T-helper 1 cell (primary cell): ENCODE results near the gene ZFP36L1.

Experiments used
- DNase-seq, 5 donors: peaks; one replicate each; pipeline ENCODE4 v3.0.0-alpha.2; 2012 to 2020

Gene ZFP36L1

DNA sequence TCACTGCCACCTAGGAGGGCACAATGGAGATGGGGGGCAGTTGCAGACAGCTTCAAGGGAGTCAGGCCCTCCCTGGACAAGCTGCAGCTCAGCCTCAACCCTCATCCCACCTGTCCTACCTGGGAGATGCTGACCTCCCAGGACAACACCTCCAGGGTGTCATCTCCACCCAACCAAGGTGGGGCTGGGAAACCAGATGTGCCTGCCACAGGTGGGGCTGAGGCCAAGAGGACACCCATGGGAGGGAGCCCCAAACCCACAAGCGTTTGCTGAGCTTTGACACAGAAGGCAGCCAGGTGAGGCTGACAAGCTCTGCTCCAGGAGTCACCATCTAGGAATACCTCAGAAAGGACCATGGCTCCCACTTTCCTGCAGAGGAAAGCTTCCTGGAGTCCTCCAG is 31.5 kb downstream of the ZFP36L1 start:
- DNase-seq, result no peak

GRCh38 chr14:68760761-68761160 is 32.1 kb downstream of the ZFP36L1 start:
- no peak for DNase-seq

GRCh38 chr14:68759937-68760336 is 32.9 kb downstream of the ZFP36L1 start:
- no peak for DNase-seq

DNA sequence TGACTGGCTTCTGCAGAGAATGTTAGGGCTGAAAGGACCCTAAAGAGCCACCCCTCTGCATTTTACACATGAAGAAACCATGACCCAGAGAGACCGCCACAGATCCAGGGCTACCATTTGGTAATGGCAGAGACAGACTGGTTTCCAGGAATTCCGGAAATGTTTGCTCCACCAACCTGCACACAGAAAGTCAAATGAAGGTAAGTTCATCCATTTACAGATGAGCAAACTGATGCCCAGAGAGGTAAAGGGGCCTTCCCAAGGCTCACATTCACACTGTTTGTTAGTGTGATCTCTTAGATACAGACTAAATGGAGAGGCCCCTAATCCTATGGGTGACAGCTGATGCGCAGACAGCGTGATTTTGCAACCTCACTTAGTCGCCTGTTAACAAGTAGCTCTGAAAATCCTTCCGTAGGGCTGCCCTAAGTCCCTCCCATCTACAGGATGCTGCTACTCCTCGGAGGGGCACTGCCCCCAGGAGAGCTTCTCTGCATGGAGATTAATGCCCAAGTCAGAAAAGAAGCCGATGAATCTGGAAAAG is 33.8 kb downstream of the ZFP36L1 start:
- no peak for DNase-seq

- no peak for DNase-seq
These were observed 34.6 kb downstream of the ZFP36L1 start for GRCh38 chr14:68758301-68758700.

- DNase-seq, result no peak
These were observed 35.2 kb downstream of the ZFP36L1 start for GRCh38 chr14:68757618-68758081.

- no peak for DNase-seq
These were observed 36.1 kb downstream of the ZFP36L1 start for GRCh38 chr14:68756734-68757133.

DNA sequence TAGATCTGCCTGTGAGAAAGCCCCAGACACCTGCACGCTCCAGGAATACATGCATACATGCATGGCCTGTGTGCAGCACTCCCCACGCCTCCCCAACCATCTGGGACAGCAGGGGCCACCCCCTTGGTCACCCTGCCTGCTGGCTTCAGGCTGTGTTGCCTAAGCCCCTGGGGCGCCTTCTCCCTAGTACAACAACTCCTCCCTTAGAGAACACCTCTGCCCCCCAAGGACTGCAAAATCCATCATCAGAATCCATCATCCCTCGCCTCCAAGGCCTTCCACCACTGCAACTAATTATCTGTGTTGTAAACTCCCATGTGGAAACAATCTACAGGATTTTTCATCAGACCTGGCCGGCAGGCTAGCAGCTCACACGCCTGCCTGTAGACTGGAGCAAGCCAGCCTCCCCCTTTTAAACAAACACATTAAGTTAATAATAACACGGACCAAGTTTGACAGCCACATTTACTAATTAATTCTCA is 36.8 kb downstream of the ZFP36L1 start:
- no peak for DNase-seq

- no peak for DNase-seq
These were observed 37.9 kb downstream of the ZFP36L1 start for GRCh38 chr14:68755016-68755353.

- DNase-seq, result no peak
These were observed 39.2 kb downstream of the ZFP36L1 start for GRCh38 chr14:68753690-68754089.

GRCh38 chr14:68752271-68753006 is 40.4 kb downstream of the ZFP36L1 start:
- no peak for DNase-seq

- DNase-seq, result no peak
These were observed 43.1 kb downstream of the ZFP36L1 start for GRCh38 chr14:68749487-68750475.

- DNase-seq, result no peak
These were observed 44.2 kb downstream of the ZFP36L1 start for GRCh38 chr14:68748691-68749090.

DNA sequence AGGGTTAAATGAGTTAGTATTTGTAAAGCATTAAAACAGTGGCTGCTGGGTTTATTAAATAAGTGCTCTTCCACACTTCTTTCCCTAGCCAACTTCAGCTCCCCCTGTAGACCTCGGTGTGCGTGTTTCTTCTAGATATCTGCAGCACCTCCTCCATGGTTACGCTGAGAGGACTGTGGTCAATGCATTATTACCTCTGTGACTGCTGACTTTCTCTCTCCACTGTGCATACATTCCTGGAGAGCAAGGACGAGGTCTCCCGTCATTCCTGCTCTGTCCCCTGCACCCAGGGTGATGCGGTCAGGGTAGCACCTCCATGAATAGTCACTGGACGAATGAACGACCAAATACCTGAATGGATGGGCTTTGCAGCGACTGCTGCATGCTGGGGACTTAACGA is 44.6 kb downstream of the ZFP36L1 start:
- no peak for DNase-seq

- DNase-seq, result no peak
These were observed 45.5 kb downstream of the ZFP36L1 start for GRCh38 chr14:68747393-68747792.

DNA sequence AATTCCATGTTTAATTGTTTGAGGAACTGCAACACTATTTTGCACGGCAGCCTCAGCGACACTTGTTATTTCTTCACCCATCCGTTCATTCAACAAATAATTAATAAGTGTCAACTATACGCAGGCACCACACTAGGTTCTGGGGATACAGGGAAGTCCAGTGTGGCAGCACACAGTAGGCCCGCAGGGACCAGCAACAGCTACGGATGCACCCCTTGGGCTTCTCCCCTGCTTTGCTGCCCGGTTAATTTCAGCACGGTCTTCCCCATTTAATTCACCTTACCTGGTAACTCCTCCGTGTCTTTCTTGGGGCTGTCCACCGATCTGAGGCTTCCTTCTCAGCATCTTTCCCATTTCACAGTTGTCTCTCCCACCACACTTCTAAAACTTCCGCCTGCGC is 48.3 kb downstream of the ZFP36L1 start:
- no peak for DNase-seq

GRCh38 chr14:68741839-68742470 is 50.9 kb downstream of the ZFP36L1 start:
- DNase-seq, result no peak

DNA sequence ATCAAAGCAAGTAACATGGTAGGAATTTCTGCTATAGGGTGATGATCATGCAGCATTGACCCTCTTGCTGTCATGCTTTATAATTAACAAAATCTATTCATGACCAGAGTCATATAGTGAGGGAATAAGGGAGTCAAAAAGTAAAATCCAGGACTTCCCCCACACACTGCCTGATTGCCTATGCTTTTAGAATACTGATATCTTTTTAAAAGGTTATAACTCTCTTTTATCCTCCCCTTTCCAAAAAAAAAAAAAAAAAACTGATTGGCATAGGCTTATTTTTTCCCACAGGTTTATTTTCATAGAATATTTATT is 51.4 kb downstream of the ZFP36L1 start:
- DNase-seq, result no peak

GRCh38 chr14:68740788-68741476 is 51.9 kb downstream of the ZFP36L1 start:
- DNase-seq, result no peak

GRCh38 chr14:68739701-68740100 is 53.2 kb downstream of the ZFP36L1 start:
- DNase-seq, result no peak

DNA sequence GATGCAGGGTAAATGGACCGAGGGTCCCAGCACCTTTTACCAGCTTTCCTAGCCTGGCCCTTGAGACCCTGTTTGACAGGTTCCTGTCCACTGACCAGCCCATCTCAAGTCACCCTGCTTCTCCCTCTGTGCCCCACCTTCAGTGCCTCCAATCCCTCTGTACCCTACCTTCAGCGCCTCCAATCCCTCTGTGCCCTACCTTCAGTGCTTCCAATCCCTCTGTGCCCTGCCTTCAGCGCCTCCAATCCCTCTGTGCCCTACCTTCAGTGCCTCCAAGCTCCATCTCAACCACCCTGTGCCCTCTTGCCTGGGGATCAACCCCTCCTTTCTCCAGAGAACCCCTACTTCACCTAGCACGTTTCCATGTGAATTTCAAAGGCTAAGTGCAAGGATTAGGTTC is 54.3 kb downstream of the ZFP36L1 start:
- DNase-seq, result no peak
